ENCODE results near the gene TMEM127.

Gene TMEM127, protein sequence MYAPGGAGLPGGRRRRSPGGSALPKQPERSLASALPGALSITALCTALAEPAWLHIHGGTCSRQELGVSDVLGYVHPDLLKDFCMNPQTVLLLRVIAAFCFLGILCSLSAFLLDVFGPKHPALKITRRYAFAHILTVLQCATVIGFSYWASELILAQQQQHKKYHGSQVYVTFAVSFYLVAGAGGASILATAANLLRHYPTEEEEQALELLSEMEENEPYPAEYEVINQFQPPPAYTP

DNA sequence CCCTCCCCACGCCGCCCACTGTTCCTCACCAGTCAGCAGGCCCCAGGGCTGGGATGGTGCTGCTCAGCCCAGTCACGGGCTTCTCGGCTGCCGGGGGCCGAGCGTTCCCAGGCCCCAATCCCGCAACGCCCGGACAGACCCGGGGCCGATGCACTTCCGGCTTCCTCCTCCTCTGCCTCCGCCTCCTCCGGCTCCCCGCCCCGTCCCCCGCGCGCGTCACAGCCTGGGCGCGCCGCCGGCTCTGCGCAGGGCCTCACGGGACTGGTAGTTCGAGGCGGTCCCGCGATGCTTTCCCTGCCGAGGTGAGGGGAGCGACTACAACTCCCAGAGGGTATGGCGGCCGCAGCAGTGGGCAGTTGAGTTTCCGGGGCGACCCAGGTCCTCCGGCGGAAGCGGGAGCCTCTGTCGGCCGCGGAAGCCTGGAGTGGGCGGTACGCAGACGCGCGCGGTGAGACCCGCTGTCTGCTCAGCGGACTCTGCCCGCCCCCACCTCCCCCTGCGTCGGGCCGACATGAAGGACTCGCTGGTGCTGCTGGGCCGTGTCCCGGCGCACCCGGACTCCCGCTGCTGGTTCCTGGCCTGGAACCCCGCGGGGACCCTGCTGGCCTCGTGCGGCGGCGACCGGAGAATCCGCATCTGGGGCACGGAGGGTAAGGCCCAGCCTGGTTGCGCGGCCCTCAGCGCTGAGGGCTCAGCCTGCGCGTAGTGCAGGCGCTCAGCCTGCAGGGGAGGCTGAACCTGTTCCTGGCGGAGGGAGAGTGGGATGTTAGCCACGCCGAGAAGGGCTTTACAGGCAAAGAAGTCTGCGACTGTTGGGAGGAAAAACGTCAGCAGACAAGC lies at the start of gene TMEM127, which contains the start of gene CIAO1:
Gene TMEM127, minus strand, starts transcription at position 158 of the 840 bp plus-strand sequence. CDS start 616 bp downstream, outside the sequence.
Gene CIAO1, plus strand, starts transcription at position 386 of the 840 bp plus-strand sequence. Its CDS starts 126 bp downstream, at position 512.
- TF ChIP-seq ZNF274 (IDR thresholded peaks at IDR 0.05; ENCODE audit: low read depth, low read length) (no peak), YY1 (IDR thresholded peaks at IDR 0.05; ENCODE audit: insufficient read depth, insufficient read length) (no peak), SUZ12 (IDR thresholded peaks at IDR 0.05; ENCODE audit: extremely low read depth, insufficient read depth, insufficient read length) (no peak)
- Histone ChIP-seq H3K27me3 (ENCODE audit: insufficient read depth, insufficient read length) (no peaks in the 10 kb centered on the region), H3K36me3 (ENCODE audit: insufficient read depth, insufficient read length, low read length) (peaks cover 55% of the 10 kb centered on the region), H3K9me3 (ENCODE audit: insufficient read depth, low read length) (no peaks in the 10 kb centered on the region), H3K9ac (ENCODE audit: insufficient read length, low read depth) (peak within 1 kb of the TSS; percentile 90), H3K4me1 (ENCODE audit: insufficient read depth, insufficient read length) (peaks cover 13% of the 10 kb centered on the region), H3K4me3 (ENCODE audit: insufficient read length, low read depth) (peak within 1 kb of the TSS; percentile 94)
- peak; percentile 96 for DNase-seq (ENCODE audit: low read depth, low spot score)

DNA sequence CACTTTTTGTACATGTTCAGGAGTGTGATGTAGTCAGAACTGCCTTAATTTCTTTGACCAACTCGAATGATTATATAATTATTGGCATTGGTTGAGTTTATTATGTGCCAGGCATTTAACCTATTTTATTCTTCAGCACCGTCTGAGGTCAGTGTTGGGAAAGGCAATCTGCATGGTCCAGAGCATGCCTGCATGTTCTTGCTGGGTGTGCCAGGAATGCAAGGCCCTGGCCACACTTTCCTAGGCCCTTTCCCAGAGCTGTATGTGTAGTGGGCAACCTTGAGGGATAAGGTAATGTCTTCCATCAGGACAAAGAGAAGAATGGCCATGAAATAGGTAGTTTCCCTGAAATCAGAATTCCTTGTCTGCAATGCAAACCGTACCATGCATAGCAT lies 49.2 kb upstream of the TMEM127 start:
- H3K4me3 ChIP-seq (ENCODE audit: insufficient read length, low read depth), result no peak overlapping the region
- no peaks in the 10 kb centered on the region; the same call in 1 of the 2 replicates for H3K9me3 ChIP-seq (ENCODE audit: insufficient read depth, low read length)
- H3K4me1 ChIP-seq (ENCODE audit: insufficient read depth, insufficient read length), result peaks cover 6% of the 10 kb centered on the region
- H3K36me3 ChIP-seq (ENCODE audit: insufficient read depth, insufficient read length, low read length), result no peaks in the 10 kb centered on the region
- peaks cover 10% of the 10 kb centered on the region for H3K27me3 ChIP-seq (ENCODE audit: insufficient read depth, insufficient read length)
- no peak overlapping the region for H3K9ac ChIP-seq (ENCODE audit: insufficient read length, low read depth)
- no peak for DNase-seq (ENCODE audit: low read depth, low spot score)
- TF ChIP-seq SUZ12 (IDR thresholded peaks at IDR 0.05; ENCODE audit: extremely low read depth, insufficient read depth, insufficient read length) (no peak), YY1 (IDR thresholded peaks at IDR 0.05; ENCODE audit: insufficient read depth, insufficient read length) (no peak), ZNF274 (IDR thresholded peaks at IDR 0.05; ENCODE audit: low read depth, low read length) (no peak)

DNA sequence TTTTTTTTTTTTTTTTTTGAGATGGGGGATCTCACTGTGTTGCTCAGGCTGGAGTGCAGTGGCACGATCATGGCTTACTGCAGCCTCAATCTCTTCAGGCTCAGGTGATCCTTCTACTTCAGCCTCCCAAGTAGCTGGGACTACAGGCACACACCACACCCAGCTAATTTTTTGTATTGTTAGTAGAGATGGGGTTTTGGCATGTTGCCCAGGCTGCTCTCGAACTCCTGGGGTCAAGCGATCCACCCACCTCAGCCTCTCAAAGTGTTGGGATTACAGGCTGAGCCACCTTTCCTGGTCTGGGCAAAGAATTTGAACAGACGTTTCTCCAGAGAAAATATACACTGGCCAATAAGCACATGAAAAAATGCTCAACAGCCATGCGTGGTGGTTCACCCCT lies 42.5 kb upstream of the TMEM127 start:
- no peak for DNase-seq (ENCODE audit: low read depth, low spot score)
- no peak overlapping the region for H3K4me3 ChIP-seq (ENCODE audit: insufficient read length, low read depth)
- TF ChIP-seq YY1 (IDR thresholded peaks at IDR 0.05; ENCODE audit: insufficient read depth, insufficient read length) (no peak), SUZ12 (IDR thresholded peaks at IDR 0.05; ENCODE audit: extremely low read depth, insufficient read depth, insufficient read length) (no peak), ZNF274 (IDR thresholded peaks at IDR 0.05; ENCODE audit: low read depth, low read length) (no peak)
- H3K27me3 ChIP-seq (ENCODE audit: insufficient read depth, insufficient read length), result no peaks in the 10 kb centered on the region
- H3K9ac ChIP-seq (ENCODE audit: insufficient read length, low read depth), result no peak overlapping the region
- H3K9me3 ChIP-seq (ENCODE audit: insufficient read depth, low read length), result no peaks in the 10 kb centered on the region
- H3K36me3 ChIP-seq (ENCODE audit: insufficient read depth, insufficient read length, low read length), result peaks cover 15% of the 10 kb centered on the region
- H3K4me1 ChIP-seq (ENCODE audit: insufficient read depth, insufficient read length), result no peaks in the 10 kb centered on the region

DNA sequence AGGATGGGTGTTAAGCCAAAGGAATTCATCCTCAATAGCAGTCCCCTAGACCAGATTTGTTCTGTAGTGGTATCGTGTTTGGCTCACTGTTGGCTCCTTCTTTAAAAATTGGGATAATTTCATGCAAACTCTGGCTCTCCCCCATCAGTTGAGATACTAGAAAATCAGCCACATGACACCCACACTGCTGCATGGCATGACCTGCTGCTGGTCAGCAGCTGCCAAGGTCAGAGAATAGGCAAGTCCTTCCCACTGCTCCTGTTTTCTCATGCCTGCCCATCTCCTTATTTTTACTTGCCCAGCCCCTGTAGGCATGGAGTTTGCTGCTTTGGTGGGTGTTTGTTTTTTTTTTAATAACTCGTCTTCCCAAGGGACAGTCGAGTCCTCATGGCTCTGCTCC lies 40.6 kb upstream of the TMEM127 start:
- TF ChIP-seq YY1 (IDR thresholded peaks at IDR 0.05; ENCODE audit: insufficient read depth, insufficient read length) (no peak), ZNF274 (IDR thresholded peaks at IDR 0.05; ENCODE audit: low read depth, low read length) (no peak)
- H3K4me1 ChIP-seq (ENCODE audit: insufficient read depth, insufficient read length), result no peaks in the 10 kb centered on the region
- H3K9ac ChIP-seq (ENCODE audit: insufficient read length, low read depth), result peak overlapping the region; percentile 99
- peaks cover 34% of the 10 kb centered on the region for H3K36me3 ChIP-seq (ENCODE audit: insufficient read depth, insufficient read length, low read length)
- H3K4me3 ChIP-seq (ENCODE audit: insufficient read length, low read depth), result peak overlapping the region; percentile 94
- no peak for DNase-seq (ENCODE audit: low read depth, low spot score)
- no peaks in the 10 kb centered on the region for H3K27me3 ChIP-seq (ENCODE audit: insufficient read depth, insufficient read length)
- no peaks in the 10 kb centered on the region for H3K9me3 ChIP-seq (ENCODE audit: insufficient read depth, low read length)

DNA sequence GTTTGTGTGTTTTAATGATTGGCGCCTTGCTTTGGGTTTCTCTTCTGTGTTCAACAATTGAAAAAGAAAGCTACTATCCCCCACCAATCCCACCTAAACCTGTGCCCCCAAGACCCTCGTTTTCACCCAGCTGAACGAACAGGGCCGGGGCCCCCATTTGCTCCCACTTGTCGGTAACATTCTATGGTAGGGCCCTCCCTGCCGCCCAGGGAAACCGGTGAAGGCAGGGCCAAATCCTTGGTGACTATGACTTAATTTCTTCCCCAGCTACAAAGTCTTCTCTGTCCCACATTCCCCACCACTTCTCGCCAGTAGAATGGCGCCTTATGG lies 40.1 kb upstream of the TMEM127 start:
- H3K36me3 ChIP-seq (ENCODE audit: insufficient read depth, insufficient read length, low read length), result peaks cover 38% of the 10 kb centered on the region
- no peak for TF ChIP-seq SUZ12 (IDR thresholded peaks at IDR 0.05; ENCODE audit: extremely low read depth, insufficient read depth, insufficient read length)
- no peak for TF ChIP-seq ZNF274 (IDR thresholded peaks at IDR 0.05; ENCODE audit: low read depth, low read length)
- TF ChIP-seq YY1 (IDR thresholded peaks at IDR 0.05; ENCODE audit: insufficient read depth, insufficient read length), result no peak
- H3K4me3 ChIP-seq (ENCODE audit: insufficient read length, low read depth), result peak overlapping the region; percentile 94
- peak overlapping the region; percentile 99 for H3K9ac ChIP-seq (ENCODE audit: insufficient read length, low read depth)
- H3K9me3 ChIP-seq (ENCODE audit: insufficient read depth, low read length), result no peaks in the 10 kb centered on the region
- DNase-seq (ENCODE audit: low read depth, low spot score), result no peak
- no peaks in the 10 kb centered on the region for H3K4me1 ChIP-seq (ENCODE audit: insufficient read depth, insufficient read length)
- no peaks in the 10 kb centered on the region for H3K27me3 ChIP-seq (ENCODE audit: insufficient read depth, insufficient read length)

DNA sequence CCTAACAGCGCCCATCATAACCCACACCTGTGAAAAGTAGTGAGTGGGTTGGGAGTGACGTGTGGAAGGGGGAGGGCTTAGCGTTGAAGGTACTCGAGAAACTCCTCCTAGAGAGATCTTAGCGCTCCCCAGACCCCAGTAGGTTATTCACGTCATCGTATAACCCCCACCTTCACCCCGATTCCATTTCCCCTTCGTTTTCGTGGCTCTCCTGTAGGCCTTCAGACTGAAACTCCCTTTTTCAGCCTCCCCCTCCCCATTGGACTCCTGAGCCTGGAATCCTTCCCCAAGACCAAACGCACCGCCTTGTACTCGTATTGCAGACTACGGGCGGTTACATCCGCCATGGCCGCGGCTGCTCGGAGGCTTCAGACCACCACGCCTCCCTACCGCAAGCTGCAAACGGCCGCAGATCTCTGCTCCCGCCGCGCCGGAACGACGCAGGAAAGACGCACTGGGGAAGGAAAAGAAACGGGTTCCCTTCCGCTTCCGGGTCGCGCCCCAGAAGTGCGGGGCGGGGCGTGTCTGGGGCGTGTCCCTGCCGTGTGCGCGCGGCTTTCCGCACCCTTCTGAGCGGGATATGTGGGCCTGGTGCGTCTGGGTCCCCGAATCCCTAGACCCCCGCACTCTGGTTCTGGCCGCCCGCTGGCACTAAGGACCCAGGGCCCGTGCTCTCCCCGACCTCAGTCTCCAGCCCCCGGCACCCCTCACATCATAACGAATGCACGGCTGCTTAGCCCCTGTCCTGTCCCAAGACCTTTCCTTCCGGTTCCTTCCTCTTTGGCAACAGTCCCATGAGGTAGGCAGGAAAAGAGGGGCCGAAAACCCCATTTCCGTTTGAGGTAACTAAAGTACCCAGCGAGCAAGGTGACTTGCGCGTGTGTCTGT lies 39.5 kb upstream of the TMEM127 start, which contains the start of gene SNRNP200:
Gene SNRNP200, minus strand, starts transcription at position 456 of the 888 bp plus-strand sequence. Its CDS starts 109 bp downstream, at position 347.
- no peaks in the 10 kb centered on the region for H3K9me3 ChIP-seq (ENCODE audit: insufficient read depth, low read length)
- peak; percentile 81 for DNase-seq (ENCODE audit: low read depth, low spot score)
- TF ChIP-seq YY1 (IDR thresholded peaks at IDR 0.05; ENCODE audit: insufficient read depth, insufficient read length), result no peak
- TF ChIP-seq ZNF274 (IDR thresholded peaks at IDR 0.05; ENCODE audit: low read depth, low read length), result no peak
- no peak for TF ChIP-seq SUZ12 (IDR thresholded peaks at IDR 0.05; ENCODE audit: extremely low read depth, insufficient read depth, insufficient read length)
- peak within 1 kb of the TSS; percentile 99 for H3K9ac ChIP-seq (ENCODE audit: insufficient read length, low read depth)
- H3K4me3 ChIP-seq (ENCODE audit: insufficient read length, low read depth), result peak within 1 kb of the TSS; percentile 94
- no peaks in the 10 kb centered on the region for H3K4me1 ChIP-seq (ENCODE audit: insufficient read depth, insufficient read length)
- H3K27me3 ChIP-seq (ENCODE audit: insufficient read depth, insufficient read length), result no peaks in the 10 kb centered on the region
- H3K36me3 ChIP-seq (ENCODE audit: insufficient read depth, insufficient read length, low read length), result peaks cover 43% of the 10 kb centered on the region

All from NT2/D1 (cell line).